ENCODE results near the gene ABCA10.
"Not testable (repeated sequence)": the region's sequence is repeated elsewhere in the genome, so short reads cannot be mapped to it uniquely, and the experiment has no call there.

The ABCA10 gene, protein sequence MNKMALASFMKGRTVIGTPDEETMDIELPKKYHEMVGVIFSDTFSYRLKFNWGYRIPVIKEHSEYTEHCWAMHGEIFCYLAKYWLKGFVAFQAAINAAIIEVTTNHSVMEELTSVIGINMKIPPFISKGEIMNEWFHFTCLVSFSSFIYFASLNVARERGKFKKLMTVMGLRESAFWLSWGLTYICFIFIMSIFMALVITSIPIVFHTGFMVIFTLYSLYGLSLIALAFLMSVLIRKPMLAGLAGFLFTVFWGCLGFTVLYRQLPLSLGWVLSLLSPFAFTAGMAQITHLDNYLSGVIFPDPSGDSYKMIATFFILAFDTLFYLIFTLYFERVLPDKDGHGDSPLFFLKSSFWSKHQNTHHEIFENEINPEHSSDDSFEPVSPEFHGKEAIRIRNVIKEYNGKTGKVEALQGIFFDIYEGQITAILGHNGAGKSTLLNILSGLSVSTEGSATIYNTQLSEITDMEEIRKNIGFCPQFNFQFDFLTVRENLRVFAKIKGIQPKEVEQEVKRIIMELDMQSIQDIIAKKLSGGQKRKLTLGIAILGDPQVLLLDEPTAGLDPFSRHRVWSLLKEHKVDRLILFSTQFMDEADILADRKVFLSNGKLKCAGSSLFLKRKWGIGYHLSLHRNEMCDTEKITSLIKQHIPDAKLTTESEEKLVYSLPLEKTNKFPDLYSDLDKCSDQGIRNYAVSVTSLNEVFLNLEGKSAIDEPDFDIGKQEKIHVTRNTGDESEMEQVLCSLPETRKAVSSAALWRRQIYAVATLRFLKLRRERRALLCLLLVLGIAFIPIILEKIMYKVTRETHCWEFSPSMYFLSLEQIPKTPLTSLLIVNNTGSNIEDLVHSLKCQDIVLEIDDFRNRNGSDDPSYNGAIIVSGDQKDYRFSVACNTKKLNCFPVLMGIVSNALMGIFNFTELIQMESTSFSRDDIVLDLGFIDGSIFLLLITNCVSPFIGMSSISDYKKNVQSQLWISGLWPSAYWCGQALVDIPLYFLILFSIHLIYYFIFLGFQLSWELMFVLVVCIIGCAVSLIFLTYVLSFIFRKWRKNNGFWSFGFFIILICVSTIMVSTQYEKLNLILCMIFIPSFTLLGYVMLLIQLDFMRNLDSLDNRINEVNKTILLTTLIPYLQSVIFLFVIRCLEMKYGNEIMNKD (N-terminal part only)

DNA sequence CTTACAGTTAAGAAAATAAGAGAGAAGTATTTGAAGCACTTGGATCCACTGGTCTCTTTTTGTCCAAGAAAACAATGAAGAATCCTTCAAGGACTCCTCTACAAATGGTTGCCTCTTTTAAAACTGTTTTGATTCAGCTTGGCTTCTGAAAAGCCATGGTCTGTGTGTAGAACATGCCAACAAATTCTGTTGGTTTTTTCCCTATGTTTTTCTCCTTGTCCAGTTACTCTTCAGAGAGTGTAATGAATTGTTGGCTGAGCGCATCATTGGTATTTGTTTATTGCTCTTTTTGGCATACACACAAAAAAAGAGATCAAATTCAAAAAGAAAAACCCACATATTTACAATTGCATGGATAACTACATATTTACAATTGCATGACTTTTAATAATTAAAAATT lies at the start of gene ABCA10:
Gene ABCA10, minus strand, starts transcription at position 249 of the 400 bp plus-strand sequence. CDS start 3,466 bp downstream, outside the sequence.
- no peak for DNase-seq (ENCODE audit: low read depth in 2 of 2)

DNA sequence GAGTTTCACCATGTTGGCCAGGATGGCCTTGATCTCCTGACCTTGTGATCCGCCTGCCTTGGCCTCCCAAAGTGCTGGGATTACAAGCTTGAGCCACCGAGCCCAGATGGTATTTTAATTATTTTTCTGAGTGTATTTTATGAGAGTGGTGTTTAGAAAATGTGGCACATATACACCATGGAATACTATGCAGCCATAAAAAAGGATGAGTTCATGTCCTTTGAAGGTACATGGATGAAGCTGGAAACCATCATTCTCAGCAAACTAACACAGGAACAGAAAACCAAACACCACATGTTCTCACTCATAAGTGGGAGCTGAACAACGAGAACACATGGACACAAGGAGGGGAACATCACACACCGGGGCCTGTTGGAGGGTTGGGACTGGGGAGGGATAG lies 47.7 kb upstream of the ABCA10 start:
- not testable (repeated sequence) for DNase-seq (ENCODE audit: low read depth in 2 of 2)

DNA sequence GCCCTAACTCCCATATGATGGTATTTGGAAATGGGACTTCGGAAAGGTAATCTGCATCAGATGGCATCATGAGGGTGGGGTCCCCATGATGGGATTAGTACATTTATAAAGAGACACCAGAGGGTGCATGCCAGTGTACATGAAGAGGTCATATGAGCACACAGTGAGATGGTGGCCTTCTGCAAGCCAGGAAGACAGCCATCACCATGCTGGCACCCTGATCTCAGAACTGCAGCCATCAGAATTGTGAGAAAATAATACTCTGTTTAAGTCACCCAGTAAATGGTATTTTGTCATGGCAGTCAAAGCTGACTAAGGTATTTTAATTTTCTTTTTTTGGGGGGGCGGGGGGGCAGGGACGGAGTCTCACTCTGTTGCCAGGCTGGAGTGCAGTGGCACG lies 47.1 kb upstream of the ABCA10 start:
- DNase-seq (ENCODE audit: low read depth in 2 of 2), result no peak

DNA sequence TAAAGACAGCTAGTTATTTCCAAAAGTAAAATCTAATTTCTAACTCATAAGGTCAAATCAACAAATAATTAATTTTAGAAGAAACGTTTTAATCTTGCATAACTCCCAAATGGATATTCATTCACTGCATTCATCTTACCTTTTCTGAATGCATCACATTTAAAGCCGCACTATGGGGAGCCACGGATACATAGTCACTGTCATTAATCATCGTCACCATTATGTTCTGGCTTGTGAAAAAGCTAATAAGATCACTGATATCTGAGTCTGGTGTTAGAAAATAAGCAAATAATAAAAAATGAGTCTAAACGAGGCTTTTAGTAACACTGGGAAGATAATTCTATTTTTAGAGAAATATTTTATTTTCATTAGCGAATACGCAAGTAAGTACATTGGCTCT lies 42.4 kb upstream of the ABCA10 start:
- DNase-seq (ENCODE audit: low read depth in 2 of 2), result no peak

DNA sequence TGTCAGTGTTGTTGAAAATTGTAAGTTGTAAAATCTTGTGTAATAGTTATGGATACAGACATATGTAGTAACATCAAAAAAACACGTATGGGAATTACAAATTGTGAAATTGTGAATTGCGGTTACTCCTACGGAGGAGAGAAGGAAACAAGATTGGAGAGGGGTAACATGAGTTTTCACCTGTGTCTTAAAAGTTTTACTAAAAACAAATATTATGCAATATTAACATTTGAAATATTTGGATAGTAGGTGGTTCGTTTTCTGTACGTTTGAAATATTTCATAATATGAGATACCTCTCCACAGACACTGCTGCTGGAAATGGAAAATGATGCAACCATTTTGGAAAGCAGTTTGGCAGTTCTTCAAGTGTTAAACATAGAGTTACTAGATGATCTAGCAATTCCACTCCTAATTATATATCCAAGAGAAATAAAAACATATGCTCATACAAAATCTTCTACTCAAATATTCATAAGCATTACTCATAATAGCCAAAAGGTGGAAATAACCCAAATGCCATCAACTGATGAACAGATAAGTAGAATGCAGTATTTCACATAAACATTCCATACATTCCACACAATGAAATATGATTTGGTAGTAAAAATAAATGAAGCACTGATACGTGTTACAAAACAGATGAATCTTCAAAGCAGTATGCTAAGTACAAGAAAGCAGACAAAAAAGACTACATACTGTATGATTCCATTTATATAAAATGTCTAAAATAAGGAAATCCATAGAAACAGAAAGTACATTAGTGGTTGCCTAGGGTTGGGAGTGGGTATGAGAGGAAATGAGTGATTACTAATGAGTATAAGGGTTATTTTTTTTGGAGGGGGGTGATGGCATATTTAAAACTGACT lies 40.7 kb upstream of the ABCA10 start:
- DNase-seq (ENCODE audit: low read depth in 2 of 2), result no peak

DNA sequence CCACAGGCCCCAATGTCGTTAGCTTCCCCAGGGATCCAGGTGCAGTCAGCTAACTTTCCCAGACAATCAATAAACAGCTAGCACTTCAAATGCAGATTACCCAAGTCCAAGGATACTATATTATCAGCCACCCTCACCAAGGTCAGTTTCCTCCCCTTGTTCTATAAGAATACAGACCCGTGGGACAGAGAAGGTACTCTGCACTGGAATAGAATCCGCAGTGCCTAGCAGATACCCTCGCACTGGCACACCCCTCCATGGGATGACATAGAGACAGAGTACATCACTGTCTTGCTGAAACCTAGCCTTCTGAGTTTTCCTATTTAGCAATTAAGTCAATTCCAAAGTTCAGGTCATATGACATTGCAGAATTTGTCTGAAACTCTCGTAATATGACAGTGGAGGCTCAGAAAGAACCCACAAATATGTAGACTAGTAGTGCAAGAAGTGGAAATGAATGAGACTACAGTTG lies 40.0 kb upstream of the ABCA10 start:
- no peak for DNase-seq (ENCODE audit: low read depth in 2 of 2)

DNA sequence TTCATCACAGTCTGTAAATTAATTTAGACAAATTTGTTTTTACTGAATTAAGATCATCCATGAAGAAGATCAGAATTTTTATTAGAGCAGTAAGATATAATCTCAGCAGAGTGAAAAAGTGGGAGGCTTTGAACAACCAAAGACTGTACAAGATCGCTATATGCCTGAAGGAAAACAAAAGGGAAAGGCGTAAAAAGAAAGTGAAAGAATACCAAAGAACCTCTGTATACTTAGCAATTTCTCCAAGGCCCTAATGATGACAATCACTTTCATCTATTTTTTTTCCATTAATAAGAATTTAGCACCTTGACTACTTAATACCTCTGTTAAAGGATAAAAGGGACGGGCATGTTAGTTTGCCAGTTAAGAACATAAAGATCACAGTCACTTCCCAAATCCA lies 38.6 kb upstream of the ABCA10 start:
- no peak for DNase-seq (ENCODE audit: low read depth in 2 of 2)

DNA sequence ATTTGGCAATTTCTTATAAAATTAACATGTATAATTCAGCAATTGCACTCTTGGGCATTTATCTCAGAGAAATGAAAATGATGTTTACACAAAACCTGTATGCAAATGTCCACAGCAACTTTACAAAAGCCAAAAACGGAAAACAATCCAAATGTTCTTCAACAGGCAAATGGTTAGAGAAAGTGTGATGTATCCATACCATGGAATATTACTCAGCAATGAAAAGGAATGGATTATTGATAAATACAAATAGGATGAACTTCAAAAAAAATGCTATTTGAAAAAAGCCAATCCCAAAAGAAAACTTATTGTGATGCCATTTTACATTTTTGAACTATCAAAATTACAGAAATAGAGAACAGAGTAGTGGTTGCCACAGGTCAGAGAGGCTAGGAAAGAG lies 37.2 kb upstream of the ABCA10 start:
- DNase-seq (ENCODE audit: low read depth in 2 of 2), result no peak

DNA sequence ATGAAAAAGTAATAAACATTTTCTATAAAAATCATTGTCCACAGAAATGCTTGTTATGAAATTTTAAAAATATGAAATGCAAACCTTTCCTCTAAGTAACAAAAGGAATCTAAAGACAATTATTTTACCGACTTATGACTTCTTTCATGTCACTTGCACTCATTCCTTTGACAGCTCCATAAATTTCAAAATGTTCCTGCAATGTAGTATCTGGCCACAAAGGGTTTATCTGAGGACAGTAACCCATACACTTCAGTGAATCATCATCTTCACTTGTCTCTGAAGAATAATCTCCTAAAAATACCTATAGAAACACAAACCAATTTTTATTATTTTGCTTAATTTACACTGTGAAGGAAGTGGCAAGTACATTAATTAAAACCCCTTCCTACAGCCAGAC lies 25.6 kb upstream of the ABCA10 start:
- no peak for DNase-seq (ENCODE audit: low read depth in 2 of 2)

DNA sequence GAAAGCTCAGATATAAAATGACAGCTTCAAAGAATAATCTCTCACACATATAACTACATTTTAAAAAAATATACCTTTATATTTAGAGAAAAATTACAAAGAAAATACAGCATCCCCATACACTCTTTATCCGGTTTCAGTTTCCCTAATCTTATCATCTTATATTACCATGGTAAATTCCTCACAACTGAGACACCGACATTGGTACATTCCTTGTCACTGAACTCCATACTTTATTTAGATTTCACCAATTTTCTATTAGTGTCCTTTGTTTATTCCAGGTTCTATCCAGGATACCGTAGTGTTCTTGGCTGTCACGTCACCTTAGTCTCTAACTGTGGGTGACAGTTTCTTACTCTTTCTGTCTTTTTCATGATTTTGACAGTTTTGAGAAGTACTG lies 22.0 kb upstream of the ABCA10 start:
- DNase-seq (ENCODE audit: low read depth in 2 of 2), result no peak

DNA sequence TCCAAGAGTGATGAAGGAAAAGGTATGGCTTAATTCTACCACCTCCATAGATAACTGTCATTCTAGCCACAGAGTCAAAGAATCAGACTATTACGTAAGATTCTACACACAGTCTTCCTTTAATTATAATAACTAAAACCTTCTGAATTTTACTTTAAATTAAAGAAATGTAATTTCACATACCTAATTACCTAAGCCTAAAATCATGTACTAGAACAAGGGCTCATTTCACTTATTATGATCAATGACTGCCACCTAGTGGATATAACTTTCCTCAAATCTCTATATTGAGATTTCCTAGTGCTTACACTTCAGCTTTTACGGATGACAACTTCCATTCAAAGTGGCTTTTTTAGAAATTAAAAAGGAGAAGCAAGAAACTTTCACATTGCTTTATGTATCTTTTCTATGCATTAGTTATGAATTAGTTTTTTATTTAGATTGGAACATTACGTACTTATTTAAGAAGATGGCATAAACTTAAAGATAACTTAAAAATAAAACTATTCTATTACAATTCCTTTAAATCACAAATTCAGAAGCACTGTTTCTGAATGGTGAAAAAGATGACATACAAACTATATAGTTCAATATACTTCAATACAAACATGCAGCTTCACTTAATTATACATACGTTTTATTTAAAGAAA lies 18.2 kb upstream of the ABCA10 start:
- DNase-seq (ENCODE audit: low read depth in 2 of 2), result no peak

DNA sequence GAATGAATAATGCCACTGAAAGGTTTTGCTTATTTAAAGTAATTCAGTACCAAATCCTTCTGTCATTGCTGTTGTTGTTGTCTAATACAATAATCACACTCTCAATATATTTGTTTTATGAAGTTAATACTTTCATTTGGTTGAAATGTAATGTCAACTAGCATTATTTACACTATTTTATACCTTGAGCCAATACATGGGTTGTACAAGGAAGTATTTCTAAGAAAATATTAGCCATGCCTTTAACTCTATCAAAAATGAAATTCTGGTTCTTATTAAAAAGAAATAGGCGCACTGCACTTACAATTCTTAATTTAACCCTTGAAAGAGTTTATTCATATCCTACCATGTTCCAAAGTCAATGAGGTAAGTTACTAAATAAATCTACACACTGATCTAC lies 17.6 kb upstream of the ABCA10 start:
- no peak for DNase-seq (ENCODE audit: low read depth in 2 of 2)

DNA sequence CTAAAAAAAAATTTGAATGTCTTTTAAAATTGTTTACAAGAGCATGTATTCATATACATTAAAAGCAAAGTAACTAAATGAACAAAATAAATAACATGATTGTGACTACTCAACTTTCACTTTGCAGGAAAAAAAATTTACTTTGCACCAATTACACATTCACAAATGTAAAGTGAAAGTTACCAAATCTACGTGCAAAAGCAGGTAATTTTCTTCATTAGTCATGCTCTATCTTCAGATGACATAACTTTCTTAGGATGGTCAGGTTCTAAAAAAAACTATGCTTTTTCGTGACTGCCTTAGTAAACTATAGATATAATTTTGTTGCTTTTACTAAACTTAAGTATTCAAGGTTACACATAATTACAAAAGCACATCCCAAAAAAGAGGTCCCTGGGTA lies 17.0 kb upstream of the ABCA10 start:
- DNase-seq (ENCODE audit: low read depth in 2 of 2), result no peak

DNA sequence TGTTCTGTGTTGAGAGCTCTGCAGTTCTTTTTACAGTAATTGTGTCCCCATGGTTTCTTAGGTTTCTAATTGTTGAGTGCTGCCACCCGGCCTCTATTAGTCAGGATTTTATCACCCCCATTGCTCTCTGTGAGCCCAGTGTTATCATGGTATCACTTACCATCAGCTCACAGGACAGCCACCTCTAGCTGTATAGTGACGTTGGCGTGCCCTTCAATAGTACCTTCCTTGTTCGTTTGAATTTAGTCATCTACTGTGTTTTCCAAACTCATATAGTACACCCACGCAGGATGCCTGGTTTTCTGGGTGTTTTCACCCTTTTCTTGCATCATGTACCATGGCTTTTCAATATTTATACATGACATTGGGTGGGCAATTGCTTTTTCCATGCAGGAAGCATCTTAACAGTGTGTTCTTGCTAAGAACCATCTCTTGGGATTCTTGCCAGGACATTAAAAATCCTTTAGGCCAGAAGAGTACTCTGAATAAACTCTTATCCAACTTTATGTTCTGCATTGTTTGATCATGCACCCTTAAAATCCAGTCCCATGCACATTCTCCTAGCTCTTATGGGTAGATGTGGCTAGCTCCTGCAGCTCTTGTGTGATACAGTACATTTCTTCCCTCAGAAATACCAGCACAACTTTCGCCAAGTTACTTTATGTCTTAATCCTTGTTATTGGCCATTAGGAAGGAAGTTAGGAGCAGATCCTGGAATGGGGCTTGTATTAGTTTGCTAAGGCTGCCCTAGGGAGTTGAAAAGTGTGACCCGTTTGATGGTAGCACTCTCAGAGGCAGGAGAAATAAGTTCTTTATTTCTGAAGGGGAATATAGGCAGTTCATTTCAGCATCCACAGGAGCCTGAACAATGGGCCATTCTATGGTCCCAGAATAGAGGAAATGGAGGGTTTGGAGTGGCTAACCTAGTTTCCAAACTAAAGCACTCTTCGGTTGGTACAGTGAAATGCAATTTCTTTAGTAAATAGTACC lies 11.3 kb upstream of the ABCA10 start:
- DNase-seq (ENCODE audit: low read depth in 2 of 2), result no peak

DNA sequence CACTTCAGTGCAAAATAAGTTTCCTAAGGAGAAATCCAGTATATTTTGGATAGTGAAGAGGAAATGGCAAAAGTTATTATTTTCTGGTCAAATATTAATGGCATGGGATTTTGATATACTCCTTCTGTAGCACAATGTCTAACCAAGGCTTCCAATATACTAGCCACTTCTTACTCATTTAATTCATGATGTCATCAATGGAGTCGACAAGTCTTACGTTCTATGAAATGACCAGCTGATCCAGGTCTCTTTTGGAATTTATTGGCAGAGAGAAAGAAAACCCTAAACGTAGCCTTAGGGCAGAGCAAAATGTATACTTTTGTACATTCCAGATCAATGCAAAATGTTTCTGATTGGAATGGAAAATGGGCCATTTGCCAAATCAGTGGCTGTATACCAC lies 8.3 kb upstream of the ABCA10 start:
- no peak for DNase-seq (ENCODE audit: low read depth in 2 of 2)

DNA sequence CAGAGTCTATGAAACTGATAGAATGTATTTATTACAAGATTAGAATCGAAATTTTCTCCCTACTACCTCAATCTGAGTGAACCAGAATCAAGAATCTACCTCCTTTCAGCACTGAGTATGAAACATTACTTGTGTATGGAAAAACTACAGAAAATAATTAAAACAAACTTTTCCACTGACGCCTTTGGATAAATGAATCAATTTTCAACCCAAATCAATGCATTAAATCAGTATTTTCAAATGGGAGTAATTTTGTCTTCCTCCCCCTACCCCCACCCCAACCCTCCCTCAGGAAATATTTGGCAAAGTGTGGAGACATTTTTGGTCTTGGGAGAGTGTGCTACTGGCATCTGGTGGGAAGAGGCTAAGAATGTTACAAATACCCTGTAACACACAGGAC lies 7.8 kb upstream of the ABCA10 start:
- DNase-seq (ENCODE audit: low read depth in 2 of 2), result no peak

DNA sequence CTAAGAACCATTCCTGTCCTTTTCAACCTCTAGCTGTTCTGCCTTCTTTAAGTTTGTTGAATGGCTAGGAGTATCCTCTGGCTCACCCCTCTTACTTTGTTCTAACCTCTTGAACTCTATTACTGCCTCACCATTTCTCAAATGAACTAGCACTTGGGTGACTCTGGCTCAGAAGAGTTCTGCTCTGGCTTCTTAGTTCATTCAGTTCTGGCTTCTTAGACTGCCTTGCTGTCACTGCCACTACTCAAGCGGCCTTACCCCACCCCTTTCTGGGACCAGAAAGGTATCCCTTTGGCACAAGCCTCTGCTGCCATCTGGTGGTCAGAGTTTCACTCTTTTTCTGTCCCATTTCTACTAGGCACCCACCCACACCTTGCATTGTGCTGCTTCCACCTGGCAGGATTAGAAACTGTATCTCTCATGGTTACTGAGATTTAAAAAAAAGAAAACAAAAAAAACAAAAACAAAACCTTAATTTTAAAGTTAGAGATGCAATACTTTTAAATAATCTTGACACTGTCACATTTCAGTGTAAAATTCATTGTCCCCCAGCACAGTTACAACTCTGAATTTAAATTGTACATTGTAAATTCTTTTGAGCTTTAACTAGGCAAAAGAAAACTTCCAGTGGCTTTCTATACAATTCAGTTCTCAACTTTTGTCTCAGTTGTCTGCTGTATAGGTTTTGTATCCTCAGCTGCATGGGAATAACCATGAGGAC lies 6.9 kb upstream of the ABCA10 start:
- peak; percentile 54 to 65 for DNase-seq (ENCODE audit: low read depth in 2 of 2)

DNA sequence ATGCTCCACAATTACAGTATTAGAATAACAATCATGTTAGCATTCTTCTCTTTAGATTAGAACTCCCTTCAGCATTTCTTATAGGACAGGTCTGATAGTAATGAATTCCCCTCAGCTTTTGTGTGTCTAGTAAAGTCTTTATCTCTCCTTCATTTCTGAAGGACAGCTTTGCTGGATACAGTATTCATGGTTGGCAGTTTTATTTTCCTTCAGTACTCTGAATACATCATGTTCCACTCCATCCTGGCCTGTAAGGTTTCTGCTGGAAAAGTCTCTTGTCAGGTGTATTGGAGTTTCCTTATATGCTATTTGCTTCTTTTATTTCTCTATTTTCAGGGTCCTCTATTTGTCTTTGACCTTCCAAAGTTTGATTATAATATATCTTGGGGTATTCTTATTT lies 4.0 kb upstream of the ABCA10 start:
- DNase-seq (ENCODE audit: low read depth in 2 of 2), result no peak

DNA sequence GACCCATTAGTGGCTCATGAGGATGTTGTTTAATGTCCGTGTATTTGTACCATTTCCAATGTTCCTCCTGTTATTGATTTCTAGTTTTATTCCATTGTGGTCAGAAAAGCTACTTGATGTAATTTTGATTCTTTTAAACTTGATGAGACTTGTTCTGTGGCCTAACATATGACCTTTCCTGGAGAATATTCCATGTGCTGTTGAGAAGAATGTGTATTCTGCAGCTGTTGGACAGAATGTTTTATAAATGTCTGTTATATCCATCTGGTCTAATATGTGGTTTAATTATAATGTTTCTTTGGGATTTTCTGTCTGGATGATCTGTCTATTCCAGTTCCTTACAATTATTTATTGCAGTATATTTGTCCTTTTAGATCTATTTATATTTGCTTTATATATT lies 2.9 kb upstream of the ABCA10 start:
- DNase-seq (ENCODE audit: low read depth in 2 of 2), result no peak

All from stimulated activated CD4-positive, alpha-beta T cell treated with anti-CD3 and anti-CD28 coated beads, Interleukin-4, amount 100 ng/mL, for 48 hours (primary cell).